Measurements from ENCODE around the gene ALK.

DNA sequence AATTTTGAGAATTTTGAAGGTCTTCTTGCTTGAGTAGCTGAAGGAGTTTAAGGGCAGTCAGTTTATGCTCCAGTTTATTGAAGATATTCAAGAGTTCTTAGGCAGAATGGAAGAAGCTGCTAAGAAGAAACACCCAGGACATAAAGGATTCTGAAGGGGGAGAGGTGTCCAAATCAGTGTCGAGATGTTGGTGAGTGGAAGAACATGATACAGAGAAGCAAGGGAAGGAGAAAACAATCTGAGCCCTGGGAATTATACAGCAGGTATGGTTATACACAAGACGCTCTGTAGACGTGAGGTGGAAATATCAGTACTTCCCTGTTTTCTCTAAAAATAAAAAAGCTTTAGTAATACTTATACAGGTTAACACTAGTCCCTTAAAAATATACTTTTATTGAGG lies 746.0 kb downstream of the ALK start:
- TF ChIP-seq, protein P1, sequence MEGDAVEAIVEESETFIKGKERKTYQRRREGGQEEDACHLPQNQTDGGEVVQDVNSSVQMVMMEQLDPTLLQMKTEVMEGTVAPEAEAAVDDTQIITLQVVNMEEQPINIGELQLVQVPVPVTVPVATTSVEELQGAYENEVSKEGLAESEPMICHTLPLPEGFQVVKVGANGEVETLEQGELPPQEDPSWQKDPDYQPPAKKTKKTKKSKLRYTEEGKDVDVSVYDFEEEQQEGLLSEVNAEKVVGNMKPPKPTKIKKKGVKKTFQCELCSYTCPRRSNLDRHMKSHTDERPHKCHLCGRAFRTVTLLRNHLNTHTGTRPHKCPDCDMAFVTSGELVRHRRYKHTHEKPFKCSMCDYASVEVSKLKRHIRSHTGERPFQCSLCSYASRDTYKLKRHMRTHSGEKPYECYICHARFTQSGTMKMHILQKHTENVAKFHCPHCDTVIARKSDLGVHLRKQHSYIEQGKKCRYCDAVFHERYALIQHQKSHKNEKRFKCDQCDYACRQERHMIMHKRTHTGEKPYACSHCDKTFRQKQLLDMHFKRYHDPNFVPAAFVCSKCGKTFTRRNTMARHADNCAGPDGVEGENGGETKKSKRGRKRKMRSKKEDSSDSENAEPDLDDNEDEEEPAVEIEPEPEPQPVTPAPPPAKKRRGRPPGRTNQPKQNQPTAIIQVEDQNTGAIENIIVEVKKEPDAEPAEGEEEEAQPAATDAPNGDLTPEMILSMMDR (IDR thresholded peaks at IDR 0.05), result no peak
- TF ChIP-seq POLR2A (IDR thresholded peaks at IDR 0.05; ENCODE audit: low read depth), result no peak
- TF ChIP-seq EP300 (IDR thresholded peaks at IDR 0.05), result no peak
- no peak for TF ChIP-seq POLR2AphosphoS5 (IDR thresholded peaks at IDR 0.05)

Measured in esophagus muscularis mucosa (tissue), 4 donors.